Measurements from ENCODE around the gene XYLT1. TPM values are rescaled to one million over a fixed set of nuclear protein-coding genes. Genes with fewer than 3 reads are reported as not detected.

Gene XYLT1
- total RNA-seq, 2 donors from 2014 or later = 4.6 to 12.9 TPM

DNA sequence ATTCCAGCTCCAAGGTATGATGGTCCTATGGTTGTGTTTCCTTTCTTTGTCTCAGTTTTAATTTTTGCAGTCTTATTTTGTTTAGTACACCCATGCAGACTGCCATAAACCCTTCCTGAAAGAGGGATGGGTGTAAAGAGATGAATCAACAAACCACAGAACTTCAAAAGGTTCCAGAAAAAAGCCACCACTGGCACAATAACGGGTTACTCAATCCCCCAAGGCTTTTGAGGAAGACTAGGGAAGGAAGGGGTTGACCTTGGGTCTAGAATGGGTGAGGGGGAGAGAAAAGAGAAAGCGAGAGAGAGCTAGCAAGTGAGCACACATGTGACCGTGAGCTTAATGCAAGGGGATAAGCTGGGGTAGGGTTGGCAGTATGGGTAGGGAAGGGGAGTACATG is 168.1 kb downstream of the XYLT1 start:
- Mint-ChIP-seq H3K27ac (peak overlapping the region in 1 of 2 donors; percentile 60), H3K9me3 (peaks cover 0 to 4% of the 10 kb centered on the region in 2 donors), H3K36me3 (no peaks in the 10 kb centered on the region)
- no peak for ATAC-seq
- no peak for DNase-seq (ENCODE audit: low spot score in 2 of 2)

DNA sequence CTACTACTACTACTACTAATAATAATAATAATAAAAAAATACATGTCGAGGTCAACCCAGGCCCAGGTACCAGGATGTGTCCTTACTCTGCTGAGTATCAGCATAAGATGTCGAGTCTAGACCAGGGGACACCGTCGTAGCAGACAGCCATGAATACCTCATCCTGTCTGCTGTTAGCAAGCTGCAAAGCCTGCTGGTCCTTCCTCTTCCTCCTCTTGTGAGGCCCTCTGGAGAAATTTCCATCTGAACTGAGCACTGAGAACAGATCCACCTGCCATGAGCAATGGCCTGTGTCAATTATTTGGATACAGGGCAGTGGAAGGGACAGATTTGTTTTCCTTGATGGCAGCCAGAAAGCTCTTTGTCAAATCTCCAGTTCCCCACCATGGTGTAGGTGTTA is 168.5 kb downstream of the XYLT1 start:
- Mint-ChIP-seq H3K9me3 (peaks cover 0 to 4% of the 10 kb centered on the region in 2 donors), H3K27ac (peak overlapping the region in 1 of 2 donors; percentile 60), H3K36me3 (no peaks in the 10 kb centered on the region)
- no peak for DNase-seq (ENCODE audit: low spot score in 2 of 2)
- no peak for ATAC-seq

GRCh38 chr16:17301593-17302135 is 169.1 kb downstream of the XYLT1 start:
- DNase-seq (ENCODE audit: low spot score in 2 of 2) (no peak), ATAC-seq (no peak)
- peaks cover 0 to 4% of the 10 kb centered on the region in 2 donors for H3K9me3 Mint-ChIP-seq
- H3K36me3 Mint-ChIP-seq = no peaks in the 10 kb centered on the region
- no peak overlapping the region for H3K27ac Mint-ChIP-seq

- Mint-ChIP-seq H3K9me3 (peaks cover 0 to 4% of the 10 kb centered on the region in 2 donors), H3K27ac (no peak overlapping the region), H3K36me3 (no peaks in the 10 kb centered on the region)
- ATAC-seq (no peak), DNase-seq (ENCODE audit: low spot score in 2 of 2) (no peak)
These were observed 169.6 kb downstream of the XYLT1 start for GRCh38 chr16:17301184-17301583.

GRCh38 chr16:17299790-17300189 is 171.0 kb downstream of the XYLT1 start:
- no peak for DNase-seq (ENCODE audit: low spot score in 2 of 2)

GRCh38 chr16:17298238-17298637 is 172.5 kb downstream of the XYLT1 start:
- ATAC-seq (no peak), DNase-seq (ENCODE audit: low spot score in 2 of 2) (no peak)
- no peaks in the 10 kb centered on the region for H3K36me3 Mint-ChIP-seq
- no peak overlapping the region for H3K27ac Mint-ChIP-seq
- H3K9me3 Mint-ChIP-seq = peaks cover 0 to 4% of the 10 kb centered on the region in 2 donors

More at GRCh38 chr16:17299790-17300189, 171.0 kb downstream of the XYLT1 start:
- H3K9me3 Mint-ChIP-seq = peaks cover 0 to 4% of the 10 kb centered on the region in 2 donors
- no peaks in the 10 kb centered on the region for H3K36me3 Mint-ChIP-seq
- no peak for ATAC-seq
- H3K27ac Mint-ChIP-seq = no peak overlapping the region

- ATAC-seq (no peak), DNase-seq (ENCODE audit: low spot score in 2 of 2) (no peak)
- Mint-ChIP-seq H3K27ac (no peak overlapping the region), H3K36me3 (no peaks in the 10 kb centered on the region), H3K9me3 (no peaks in the 10 kb centered on the region)
These were observed 174.3 kb downstream of the XYLT1 start for GRCh38 chr16:17296431-17296830.

GRCh38 chr16:17295948-17296347 is 174.8 kb downstream of the XYLT1 start:
- Mint-ChIP-seq H3K36me3 (no peaks in the 10 kb centered on the region), H3K9me3 (no peaks in the 10 kb centered on the region), H3K27ac (no peak overlapping the region)
- DNase-seq (ENCODE audit: low spot score in 2 of 2) = no peak
- no peak for ATAC-seq

- Mint-ChIP-seq H3K36me3 (no peaks in the 10 kb centered on the region), H3K27ac (peak overlapping the region in 1 of 2 donors; percentile 70), H3K9me3 (no peaks in the 10 kb centered on the region)
- ATAC-seq = no peak
- DNase-seq (ENCODE audit: low spot score in 2 of 2) = no peak
These were observed 175.9 kb downstream of the XYLT1 start for GRCh38 chr16:17294856-17295255.

DNA sequence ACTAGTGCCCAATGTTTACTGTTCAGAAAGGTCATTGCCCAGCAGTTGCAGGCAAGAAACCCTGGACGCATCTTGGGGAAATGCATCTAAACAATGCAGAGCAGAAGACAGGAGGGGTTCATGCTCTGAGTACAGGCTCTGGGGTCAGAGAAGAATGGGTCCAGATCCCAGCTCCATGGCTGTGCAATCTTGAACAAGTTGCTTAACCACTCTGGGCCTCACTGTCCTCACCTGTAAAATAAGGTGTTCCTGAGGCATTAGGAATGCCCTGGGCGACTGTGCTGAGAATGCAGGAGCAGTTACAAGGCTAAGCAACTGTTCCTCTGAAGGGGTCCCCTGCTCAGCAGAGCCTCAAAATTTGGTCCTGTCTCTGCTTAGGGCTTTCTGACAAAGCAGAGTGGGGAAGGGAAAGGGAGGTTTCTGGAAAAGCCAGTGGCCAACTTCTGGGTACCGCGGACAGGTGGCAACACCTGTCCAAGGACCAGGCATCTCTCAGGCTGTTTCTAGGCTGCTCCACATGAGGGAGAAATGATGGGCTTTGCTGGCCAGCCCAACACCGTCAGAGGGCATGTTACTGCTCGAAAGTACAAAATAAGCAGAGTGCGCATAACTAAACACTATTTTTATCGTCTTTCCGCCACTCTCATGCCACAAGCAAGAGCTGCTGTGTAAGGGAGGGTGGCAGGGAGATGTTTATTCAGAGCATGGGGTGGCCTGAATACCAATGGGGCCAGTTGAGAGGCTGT is 176.8 kb downstream of the XYLT1 start:
- H3K9me3 Mint-ChIP-seq = peaks cover 0 to 5% of the 10 kb centered on the region in 2 donors
- ATAC-seq = no peak
- DNase-seq (ENCODE audit: low spot score in 2 of 2) = no peak
- H3K27ac Mint-ChIP-seq = no peak overlapping the region
- H3K36me3 Mint-ChIP-seq = peaks cover 5 to 6% of the 10 kb centered on the region in 2 donors

- Mint-ChIP-seq H3K36me3 (peaks cover 5 to 7% of the 10 kb centered on the region in 2 donors), H3K9me3 (peaks cover 0 to 5% of the 10 kb centered on the region in 2 donors), H3K27ac (no peak overlapping the region)
- ATAC-seq = no peak
- DNase-seq (ENCODE audit: low spot score in 2 of 2) = no peak
These were observed 179.5 kb downstream of the XYLT1 start for GRCh38 chr16:17291289-17291688.

DNA sequence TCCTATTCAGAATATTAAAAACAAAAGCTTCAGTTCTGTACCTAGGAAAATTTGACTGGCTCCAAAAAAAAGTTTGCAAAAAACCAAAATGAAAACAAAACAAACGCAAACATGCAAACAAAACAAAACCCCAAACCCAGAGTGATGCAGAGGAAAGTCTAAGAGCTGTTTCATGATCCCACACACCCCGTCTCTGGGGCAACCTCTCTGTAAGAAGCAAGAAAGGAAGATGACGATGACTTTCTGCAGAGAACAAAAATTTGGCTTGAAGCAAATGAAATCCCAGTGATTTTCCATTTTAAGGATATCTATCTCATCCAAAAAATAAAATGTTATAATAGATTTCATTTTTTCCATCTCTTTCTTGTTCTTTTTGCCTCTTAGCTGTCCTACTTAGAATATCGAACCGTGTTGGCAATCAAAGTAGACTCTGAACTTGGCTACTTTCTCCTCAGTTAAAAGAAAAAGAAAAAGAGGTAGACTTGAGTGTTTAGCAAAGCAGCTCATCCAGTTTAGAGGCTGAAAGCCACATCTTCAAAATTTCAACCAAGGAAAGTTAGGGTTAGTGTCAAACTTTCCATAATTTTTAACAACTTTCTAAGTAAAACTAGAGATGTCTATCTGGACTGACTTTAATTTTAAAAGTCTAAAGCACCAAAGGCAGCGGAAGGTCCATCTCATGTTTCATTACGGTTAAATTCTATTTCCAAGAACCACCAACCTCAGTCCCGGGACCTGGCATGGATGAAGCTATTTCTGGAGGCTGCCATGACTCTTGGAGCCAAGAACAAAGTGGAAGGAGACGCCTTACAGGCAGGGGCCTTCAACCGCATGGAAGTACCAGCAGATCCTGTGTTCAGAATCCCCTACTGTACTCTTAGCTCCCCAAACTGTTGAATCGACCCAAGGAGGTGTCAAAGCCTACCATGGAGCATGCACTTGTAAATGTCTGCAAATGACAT is 180.8 kb downstream of the XYLT1 start:
- Mint-ChIP-seq H3K27ac (no peak overlapping the region), H3K36me3 (peaks cover 5 to 7% of the 10 kb centered on the region in 2 donors), H3K9me3 (peaks cover 0 to 5% of the 10 kb centered on the region in 2 donors)
- DNase-seq (ENCODE audit: low spot score in 2 of 2) = no peak
- no peak for ATAC-seq

GRCh38 chr16:17289050-17289449 is 181.7 kb downstream of the XYLT1 start:
- ATAC-seq = no peak
- Mint-ChIP-seq H3K36me3 (peaks cover 5 to 7% of the 10 kb centered on the region in 2 donors), H3K9me3 (peaks cover 0 to 5% of the 10 kb centered on the region in 2 donors), H3K27ac (no peak overlapping the region)
- DNase-seq (ENCODE audit: low spot score in 2 of 2) = no peak

DNA sequence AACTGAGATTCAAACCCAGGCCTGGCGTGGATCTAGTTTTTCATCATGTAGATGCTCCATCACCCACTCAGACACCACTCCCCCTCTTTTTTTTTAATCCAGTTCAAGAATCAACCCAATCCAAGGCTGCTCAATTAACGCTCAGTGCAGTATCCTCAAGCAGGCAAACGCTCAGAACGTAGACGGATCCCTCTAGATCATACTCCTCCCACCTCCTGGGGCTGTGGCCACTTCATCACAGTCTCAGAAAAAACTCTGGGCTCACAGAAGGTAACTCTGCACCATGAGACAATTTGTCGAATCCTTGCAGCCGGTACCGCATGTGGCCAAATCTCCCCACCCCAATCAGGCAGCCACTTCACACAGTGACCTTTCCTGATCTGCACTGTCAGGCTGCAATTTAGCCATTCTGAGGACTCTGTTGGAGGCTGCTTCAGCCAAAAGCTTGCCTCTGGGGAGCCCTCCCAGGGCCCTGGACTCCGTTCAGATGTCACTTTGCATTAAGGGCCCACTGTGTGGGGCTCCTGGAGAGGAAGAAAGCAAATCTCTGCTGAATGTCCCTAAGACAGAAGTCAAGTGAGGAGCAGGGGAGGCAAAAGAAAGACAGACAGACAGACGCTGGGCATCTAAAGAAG is 183.5 kb downstream of the XYLT1 start:
- DNase-seq (ENCODE audit: low spot score in 2 of 2) (no peak), ATAC-seq (no peak)
- Mint-ChIP-seq H3K9me3 (peaks cover 0 to 5% of the 10 kb centered on the region in 2 donors), H3K27ac (no peak overlapping the region), H3K36me3 (peaks cover 5 to 7% of the 10 kb centered on the region in 2 donors)

DNA sequence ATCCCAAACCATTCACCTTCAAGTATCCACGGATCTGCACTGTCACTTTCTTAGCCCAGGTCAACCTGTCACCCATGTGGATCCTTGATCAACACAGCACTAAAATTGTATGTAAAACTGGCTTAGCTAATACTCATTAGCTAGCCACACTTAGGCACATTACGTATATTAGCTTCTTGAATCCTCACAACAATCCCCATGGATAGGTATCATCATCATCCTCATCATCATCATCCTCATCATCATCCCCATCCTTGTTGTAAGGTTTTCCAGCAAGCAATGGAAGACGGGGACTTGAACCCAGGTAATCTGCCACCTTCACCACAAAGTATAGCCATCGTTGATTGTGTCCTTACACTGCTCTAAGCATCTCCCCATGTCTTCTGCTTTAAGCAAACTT is 184.3 kb downstream of the XYLT1 start:
- DNase-seq (ENCODE audit: low spot score in 2 of 2) (no peak), ATAC-seq (no peak)
- H3K27ac Mint-ChIP-seq = no peak overlapping the region
- peaks cover 5 to 7% of the 10 kb centered on the region in 2 donors for H3K36me3 Mint-ChIP-seq
- H3K9me3 Mint-ChIP-seq = peaks cover 0 to 5% of the 10 kb centered on the region in 2 donors

DNA sequence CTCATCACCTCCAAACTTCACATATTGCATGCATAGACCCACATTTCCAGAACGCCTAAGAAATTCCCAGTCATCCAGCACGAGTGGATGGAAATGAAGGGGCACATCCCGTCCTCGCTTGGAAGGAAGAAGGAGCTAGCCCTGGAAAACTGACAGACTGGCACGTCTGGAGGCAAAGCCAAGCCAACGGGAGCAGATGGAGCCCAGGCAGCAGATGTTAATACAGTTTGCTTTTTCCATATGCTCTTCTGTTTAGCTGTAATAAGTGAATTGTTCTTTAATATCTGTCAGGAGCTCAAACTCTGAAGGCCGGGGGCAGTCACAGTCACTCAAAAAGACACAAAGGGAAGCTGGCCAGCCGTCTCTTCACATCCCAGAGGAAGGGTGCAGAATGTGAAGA is 187.7 kb downstream of the XYLT1 start:
- no peak for DNase-seq (ENCODE audit: low spot score in 2 of 2)
- no peak for ATAC-seq
- no peak overlapping the region for H3K27ac Mint-ChIP-seq
- no peaks in the 10 kb centered on the region for H3K36me3 Mint-ChIP-seq
- no peaks in the 10 kb centered on the region for H3K9me3 Mint-ChIP-seq

Data from activated naive CD4-positive, alpha-beta T cell treated with anti-CD3 and anti-CD28 coated beads, Interleukin-2, amount 50 U/mL, for 72 hours (primary cell).